Loucy (cell line): ENCODE measurements around the gene PCIF1.

Experiments
- H2AFZ ChIP-seq: fragments of 200-600 bp; sonication (generic); 2 replicates; pipeline ENCODE4 v1.6.0; 2016; ENCODE audit warnings: antibody characterized with exemption, mild to moderate bottlenecking, low read length, moderate library complexity
- H3F3A ChIP-seq: fragments of 200-600 bp; 2 replicates; pipeline ENCODE4 v1.6.0; 2016; ENCODE audit warnings: antibody characterized with exemption, low read depth, mild to moderate bottlenecking
- H3K27me3 ChIP-seq: fragments of 200-600 bp; sonication (generic); 2 replicates; pipeline ENCODE4 v1.6.1; 2014; ENCODE audit warnings: low read length, mild to moderate bottlenecking; ENCODE audit not compliant: insufficient read depth, poor library complexity, severe bottlenecking
- H3K36me3 ChIP-seq: fragments of 200-600 bp; sonication (generic); 2 replicates; pipeline ENCODE4 v1.6.1; 2016; ENCODE audit warnings: low read length; ENCODE audit not compliant: insufficient read depth
- H3K4me1 ChIP-seq: fragments of 200-600 bp; sonication (generic); 2 replicates; pipeline ENCODE4 v1.5.1; 2014; ENCODE audit warnings: low read length, mild to moderate bottlenecking; ENCODE audit not compliant: insufficient read depth, poor library complexity, severe bottlenecking
- H3K4me2 ChIP-seq: fragments of 200-600 bp; sonication (generic); 2 replicates; pipeline ENCODE4 v1.6.0; 2014; ENCODE audit warnings: antibody characterized with exemption, low read length, low read depth, mild to moderate bottlenecking; ENCODE audit not compliant: poor library complexity, severe bottlenecking
- H3K4me3 ChIP-seq: fragments of 200-600 bp; sonication (generic); 2 replicates; pipeline ENCODE4 v1.5.1; 2014; ENCODE audit warnings: low read length, mild to moderate bottlenecking, mixed read lengths; ENCODE audit not compliant: poor library complexity, severe bottlenecking
- H3K79me2 ChIP-seq: fragments of 200-600 bp; sonication (generic); 2 replicates; pipeline ENCODE4 v1.6.1; 2014; ENCODE audit warnings: low read length; ENCODE audit not compliant: insufficient read depth
- H3K9ac ChIP-seq: fragments of 200-600 bp; sonication (generic); 2 replicates; pipeline ENCODE4 v1.6.0; 2014; ENCODE audit warnings: mild to moderate bottlenecking, low read depth, low read length, moderate library complexity; ENCODE audit not compliant: poor library complexity, severe bottlenecking
- H3K9me2 ChIP-seq: fragments of 200-600 bp; sonication (generic); replicated peaks from 2 replicates; pipeline ENCODE4 v1.6.1; 2016; ENCODE audit warnings: low read depth, low read length, mixed read lengths
- H3K9me3 ChIP-seq: fragments of 200-600 bp; sonication (generic); 2 replicates; pipeline ENCODE4 v1.6.1; 2014; ENCODE audit warnings: mild to moderate bottlenecking, antibody characterized with exemption, low read length, low read depth; ENCODE audit not compliant: insufficient read depth
- H4K20me1 ChIP-seq: fragments of 200-600 bp; sonication (generic); 2 replicates; pipeline ENCODE4 v1.6.0; 2014; ENCODE audit warnings: antibody characterized with exemption, low read length, mild to moderate bottlenecking; ENCODE audit not compliant: insufficient read depth, poor library complexity, severe bottlenecking
- CTCF ChIP-seq: fragments of 200-600 bp; sonication (generic); conservative IDR thresholded peaks from 2 replicates; pipeline ENCODE4 v1.5.1; 2014; ENCODE audit warnings: mild to moderate bottlenecking, antibody characterized with exemption, low read length
- EZH2phosphoT487 ChIP-seq: fragments of 200-600 bp; IDR thresholded peaks from 2 replicates; pipeline ENCODE4 v1.6.1; 2018; ENCODE audit warnings: antibody characterized with exemption, mild to moderate bottlenecking, moderate library complexity, borderline replicate concordance

PCIF1 gene

GRCh38 chr20:45911486-45912343, 22.8 kb upstream of the PCIF1 start, which contains the start of gene PLTP:
PLTP (minus strand) TSS chr20:45912155; CDS start chr20:45911452, 703 bp downstream.
- Histone ChIP-seq H3K9ac (peak within 1 kb of the TSS; percentile 21), H4K20me1 (no peaks in the 10 kb centered on the region), H3K79me2 (no peaks in the 10 kb centered on the region), H3K4me2 (peak within 1 kb of the TSS; percentile 73), H3K9me3 (no peaks in the 10 kb centered on the region), H3K9me2 (no peaks in the 10 kb centered on the region), H3K4me3 (peak within 1 kb of the TSS; percentile 67), H3K4me1 (peaks cover 9% of the 10 kb centered on the region), H3F3A (no peaks in the 10 kb centered on the region), H3K27me3 (no peaks in the 10 kb centered on the region), H3K36me3 (no peaks in the 10 kb centered on the region), H2AFZ (peak within 1 kb of the TSS; percentile 26)
- TF ChIP-seq CTCF (no peak), EZH2phosphoT487 (no peak)

- Histone ChIP-seq H3K9me2 (no peaks in the 10 kb centered on the region), H3K27me3 (no peaks in the 10 kb centered on the region), H3K4me2 (peak overlapping the region; percentile 73), H3K9me3 (no peaks in the 10 kb centered on the region), H3F3A (no peaks in the 10 kb centered on the region), H3K4me3 (peak overlapping the region; percentile 67), H3K4me1 (peaks cover 9% of the 10 kb centered on the region), H4K20me1 (no peaks in the 10 kb centered on the region), H3K36me3 (no peaks in the 10 kb centered on the region), H3K79me2 (no peaks in the 10 kb centered on the region), H3K9ac (peak overlapping the region; percentile 21), H2AFZ (peak overlapping the region; percentile 26; the same call in 1 of the 2 replicates)
- TF ChIP-seq CTCF: no peak
- TF ChIP-seq EZH2phosphoT487: no peak
Measured at GRCh38 chr20:45912344-45912682, 22.2 kb upstream of the PCIF1 start.

GRCh38 chr20:45913116-45913515, 21.4 kb upstream of the PCIF1 start:
- Histone ChIP-seq H3K4me2 (no peak overlapping the region), H3K4me1 (peaks cover 9% of the 10 kb centered on the region), H3K9me3 (no peaks in the 10 kb centered on the region), H3K4me3 (no peak overlapping the region), H4K20me1 (no peaks in the 10 kb centered on the region), H3K9me2 (no peaks in the 10 kb centered on the region), H3K9ac (no peak overlapping the region), H2AFZ (no peak overlapping the region), H3K27me3 (no peaks in the 10 kb centered on the region), H3K36me3 (no peaks in the 10 kb centered on the region), H3K79me2 (no peaks in the 10 kb centered on the region), H3F3A (no peaks in the 10 kb centered on the region)
- TF ChIP-seq CTCF (no peak), EZH2phosphoT487 (no peak)
